ENCODE data around the gene VAV3. TPM values are rescaled to one million over a fixed set of nuclear protein-coding genes. Genes with fewer than 3 reads are reported as not detected.
"Not testable (repeated sequence)": the region's sequence is repeated elsewhere in the genome, so short reads cannot be mapped to it uniquely, and the experiment has no call there.

The VAV3 gene
- total RNA-seq, 1 donor from 2014 or later: 1.9 TPM

- Mint-ChIP-seq H3K4me3 (ENCODE audit: low read depth) (no peak overlapping the region), H3K9me3 (peaks cover 8% of the 10 kb centered on the region), H3K27ac (no peak overlapping the region), H3K27me3 (ENCODE audit: low read depth) (no peaks in the 10 kb centered on the region), H3K36me3 (ENCODE audit: low read depth) (peaks cover 3% of the 10 kb centered on the region), H3K4me1 (ENCODE audit: low read depth) (peaks cover 21% of the 10 kb centered on the region)
- no peak for DNase-seq (ENCODE audit: low spot score)
- intact Hi-C loops (cut with micrococcal nuclease): loop anchor here (5.0 to 10.0 kb wide), 2 partner anchors 111 to 232 kb away; no protein-coding TSS in a partner anchor
These were observed 69.4 kb downstream of the VAV3 start for GRCh38 chr1:107895403-107896191.

DNA sequence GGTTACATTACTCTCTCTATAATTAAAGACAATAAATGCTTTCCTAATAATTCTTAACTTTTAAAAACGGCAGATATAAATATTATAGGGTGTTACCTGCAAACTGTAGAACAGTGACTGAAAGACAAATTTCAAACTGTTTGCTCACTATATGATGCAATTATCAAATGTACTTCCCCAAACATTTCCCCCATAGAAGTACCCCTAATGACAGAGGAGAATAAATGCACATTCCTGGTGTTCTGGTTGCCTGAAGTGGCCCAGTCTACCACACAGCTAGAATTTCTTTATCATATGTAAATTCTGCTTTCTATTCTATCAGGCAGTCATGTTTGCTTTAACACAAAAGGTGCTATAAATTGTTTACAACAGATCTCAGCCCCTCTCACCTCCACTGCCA is 70.4 kb downstream of the VAV3 start:
- peaks cover 8% of the 10 kb centered on the region for H3K9me3 Mint-ChIP-seq
- H3K27me3 Mint-ChIP-seq (ENCODE audit: low read depth): no peaks in the 10 kb centered on the region
- intact Hi-C loops (cut with micrococcal nuclease): loop anchor here (5.0 to 10.0 kb wide), 2 partner anchors 110 to 233 kb away; no protein-coding TSS in a partner anchor
- H3K4me1 Mint-ChIP-seq (ENCODE audit: low read depth): peaks cover 12% of the 10 kb centered on the region
- H3K27ac Mint-ChIP-seq: no peak overlapping the region
- no peak for DNase-seq (ENCODE audit: low spot score)
- peaks cover 3% of the 10 kb centered on the region for H3K36me3 Mint-ChIP-seq (ENCODE audit: low read depth)
- no peak overlapping the region for H3K4me3 Mint-ChIP-seq (ENCODE audit: low read depth)

DNA sequence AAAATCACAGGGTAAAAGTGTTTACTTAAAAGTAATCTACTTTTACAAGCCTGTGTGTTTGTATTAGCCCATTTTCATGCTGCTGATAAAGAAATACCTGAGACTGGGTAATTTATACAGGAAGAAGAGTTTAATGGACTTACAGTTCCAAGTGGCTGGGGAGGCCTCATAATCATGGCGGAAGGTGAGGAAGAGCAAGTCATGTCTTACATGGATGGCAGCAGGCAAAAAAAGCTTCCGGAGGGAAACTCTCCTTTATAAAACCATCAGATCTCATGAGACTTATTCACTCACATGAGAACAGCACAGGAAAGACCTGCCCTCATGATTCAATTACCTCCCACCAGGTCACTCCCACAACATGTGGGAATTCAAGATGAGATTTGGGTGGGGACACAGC is 71.6 kb downstream of the VAV3 start:
- H3K27me3 Mint-ChIP-seq (ENCODE audit: low read depth); H3K9me3 Mint-ChIP-seq; H3K4me1 Mint-ChIP-seq (ENCODE audit: low read depth); DNase-seq (ENCODE audit: low spot score); H3K27ac Mint-ChIP-seq; H3K36me3 Mint-ChIP-seq (ENCODE audit: low read depth); H3K4me3 Mint-ChIP-seq (ENCODE audit: low read depth): not testable (repeated sequence)
- intact Hi-C loops (cut with micrococcal nuclease): loop anchor here (10.0 kb wide), 1 partner anchor 109 kb away; no protein-coding TSS in a partner anchor

GRCh38 chr1:107889524-107889923 is 75.5 kb downstream of the VAV3 start:
- intact Hi-C loops (cut with micrococcal nuclease): no loop called here
- Mint-ChIP-seq H3K27me3 (ENCODE audit: low read depth) (no peaks in the 10 kb centered on the region), H3K4me3 (ENCODE audit: low read depth) (no peak overlapping the region), H3K4me1 (ENCODE audit: low read depth) (no peaks in the 10 kb centered on the region), H3K9me3 (peaks cover 8% of the 10 kb centered on the region), H3K36me3 (ENCODE audit: low read depth) (peaks cover 3% of the 10 kb centered on the region), H3K27ac (no peak overlapping the region)
- DNase-seq (ENCODE audit: low spot score): no peak

- peaks cover 2% of the 10 kb centered on the region for H3K4me1 Mint-ChIP-seq (ENCODE audit: low read depth)
- intact Hi-C loops (cut with micrococcal nuclease): no loop called here
- no peaks in the 10 kb centered on the region for H3K9me3 Mint-ChIP-seq
- no peak overlapping the region for H3K27ac Mint-ChIP-seq
- peaks cover 2% of the 10 kb centered on the region for H3K27me3 Mint-ChIP-seq (ENCODE audit: low read depth)
- no peaks in the 10 kb centered on the region for H3K36me3 Mint-ChIP-seq (ENCODE audit: low read depth)
- H3K4me3 Mint-ChIP-seq (ENCODE audit: low read depth): no peak overlapping the region
- DNase-seq (ENCODE audit: low spot score): no peak
These were observed 81.4 kb downstream of the VAV3 start for GRCh38 chr1:107883562-107883961.

DNA sequence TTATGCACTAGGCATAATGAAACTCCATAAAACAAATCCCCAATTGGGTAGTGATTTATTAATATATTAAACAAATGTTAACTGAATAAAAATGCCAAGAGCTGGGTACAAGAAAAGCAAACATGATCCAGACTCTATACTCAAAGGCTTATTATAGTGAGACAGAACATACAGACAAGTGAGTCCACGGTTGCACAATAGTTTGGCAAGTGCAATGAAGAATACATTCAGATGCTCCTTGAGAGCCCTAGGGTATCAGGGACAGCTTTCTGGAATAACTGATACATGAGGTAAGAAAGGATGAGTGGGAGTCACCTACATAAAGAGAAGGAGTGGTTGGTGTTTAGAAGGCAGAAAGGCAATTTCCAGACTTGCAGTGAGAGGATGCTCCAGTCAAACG is 85.1 kb downstream of the VAV3 start:
- Mint-ChIP-seq H3K9me3 (peaks cover 13% of the 10 kb centered on the region), H3K36me3 (ENCODE audit: low read depth) (peaks cover 14% of the 10 kb centered on the region), H3K27me3 (ENCODE audit: low read depth) (peaks cover 2% of the 10 kb centered on the region), H3K4me3 (ENCODE audit: low read depth) (no peak overlapping the region), H3K27ac (no peak overlapping the region), H3K4me1 (ENCODE audit: low read depth) (peaks cover 4% of the 10 kb centered on the region)
- intact Hi-C loops (cut with micrococcal nuclease): loop anchor here (5.0 kb wide), 1 partner anchor 57 kb away; no protein-coding TSS in a partner anchor
- no peak for DNase-seq (ENCODE audit: low spot score)

- no peak overlapping the region for H3K27ac Mint-ChIP-seq
- DNase-seq (ENCODE audit: low spot score): no peak
- intact Hi-C loops (cut with micrococcal nuclease): loop anchor here (5.0 kb wide), 1 partner anchor 58 kb away; no protein-coding TSS in a partner anchor
- H3K4me3 Mint-ChIP-seq (ENCODE audit: low read depth): no peak overlapping the region
- peaks cover 2% of the 10 kb centered on the region for H3K27me3 Mint-ChIP-seq (ENCODE audit: low read depth)
- peaks cover 4% of the 10 kb centered on the region for H3K4me1 Mint-ChIP-seq (ENCODE audit: low read depth)
- H3K36me3 Mint-ChIP-seq (ENCODE audit: low read depth): peaks cover 14% of the 10 kb centered on the region
- peaks cover 13% of the 10 kb centered on the region for H3K9me3 Mint-ChIP-seq
These were observed 85.6 kb downstream of the VAV3 start for GRCh38 chr1:107879346-107879745.

- no peak overlapping the region for H3K27ac Mint-ChIP-seq
- no peak for DNase-seq (ENCODE audit: low spot score)
- H3K4me3 Mint-ChIP-seq (ENCODE audit: low read depth): no peak overlapping the region
- peaks cover 14% of the 10 kb centered on the region for H3K36me3 Mint-ChIP-seq (ENCODE audit: low read depth)
- H3K9me3 Mint-ChIP-seq: peaks cover 13% of the 10 kb centered on the region
- H3K4me1 Mint-ChIP-seq (ENCODE audit: low read depth): peaks cover 6% of the 10 kb centered on the region
- intact Hi-C loops (cut with micrococcal nuclease): loop anchor here (5.0 kb wide), 1 partner anchor 60 kb away; no protein-coding TSS in a partner anchor
- peaks cover 2% of the 10 kb centered on the region for H3K27me3 Mint-ChIP-seq (ENCODE audit: low read depth)
These were observed 87.2 kb downstream of the VAV3 start for GRCh38 chr1:107877745-107878144.

GRCh38 chr1:107877092-107877491 is 87.9 kb downstream of the VAV3 start:
- Mint-ChIP-seq H3K36me3 (ENCODE audit: low read depth) (peaks cover 14% of the 10 kb centered on the region), H3K27me3 (ENCODE audit: low read depth) (peaks cover 2% of the 10 kb centered on the region), H3K9me3 (peaks cover 13% of the 10 kb centered on the region), H3K4me1 (ENCODE audit: low read depth) (peaks cover 6% of the 10 kb centered on the region), H3K27ac (no peak overlapping the region), H3K4me3 (ENCODE audit: low read depth) (no peak overlapping the region)
- intact Hi-C loops (cut with micrococcal nuclease): loop anchor here (5.0 kb wide), 1 partner anchor 60 kb away; no protein-coding TSS in a partner anchor
- no peak for DNase-seq (ENCODE audit: low spot score)

DNA sequence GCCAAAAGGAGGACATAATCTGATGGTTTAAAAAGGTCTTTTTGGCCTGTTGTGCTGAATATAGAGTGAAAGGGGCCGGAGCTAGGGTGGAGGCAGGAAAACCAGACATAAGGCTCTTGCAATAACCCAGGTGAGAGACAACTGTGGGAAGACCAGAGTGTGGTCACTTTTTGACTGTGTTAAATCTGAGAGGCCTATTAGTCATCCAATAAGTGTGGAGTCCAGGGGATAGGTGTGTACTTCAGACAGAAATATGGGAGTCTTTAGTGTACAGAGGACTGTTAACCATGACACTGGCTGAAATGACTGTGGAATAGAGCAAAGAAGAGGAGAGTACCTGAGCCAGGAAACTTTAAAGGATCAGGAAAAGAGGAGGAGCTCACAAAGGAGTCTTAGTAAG is 89.3 kb downstream of the VAV3 start:
- peaks cover 16% of the 10 kb centered on the region for H3K4me1 Mint-ChIP-seq (ENCODE audit: low read depth)
- intact Hi-C loops (cut with micrococcal nuclease): loop anchor here (5.0 kb wide), 1 partner anchor 62 kb away; no protein-coding TSS in a partner anchor
- peaks cover 13% of the 10 kb centered on the region for H3K9me3 Mint-ChIP-seq
- no peak for DNase-seq (ENCODE audit: low spot score)
- H3K36me3 Mint-ChIP-seq (ENCODE audit: low read depth): peaks cover 14% of the 10 kb centered on the region
- H3K4me3 Mint-ChIP-seq (ENCODE audit: low read depth): no peak overlapping the region
- no peak overlapping the region for H3K27ac Mint-ChIP-seq
- no peaks in the 10 kb centered on the region for H3K27me3 Mint-ChIP-seq (ENCODE audit: low read depth)

DNA sequence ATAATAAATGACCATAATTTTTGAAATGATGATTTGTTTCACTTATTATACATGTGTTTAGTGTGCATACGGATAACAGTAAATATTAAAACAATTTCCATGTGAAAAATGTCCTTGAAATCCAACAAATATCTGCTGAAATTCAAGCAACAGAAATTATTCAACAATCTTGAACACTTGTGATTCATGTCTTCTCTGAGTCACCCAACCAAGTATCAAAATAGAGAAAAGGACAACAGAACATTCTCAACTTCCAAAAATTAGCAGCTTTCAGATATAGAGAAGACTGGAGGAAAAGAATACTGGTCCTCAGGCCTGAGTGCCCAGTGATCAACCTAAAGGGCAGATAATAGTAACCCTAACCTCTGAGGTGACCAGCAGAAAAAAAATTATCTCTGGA is 90.8 kb downstream of the VAV3 start:
- DNase-seq (ENCODE audit: low spot score): no peak
- peaks cover 13% of the 10 kb centered on the region for H3K9me3 Mint-ChIP-seq
- peaks cover 20% of the 10 kb centered on the region for H3K4me1 Mint-ChIP-seq (ENCODE audit: low read depth)
- H3K27me3 Mint-ChIP-seq (ENCODE audit: low read depth): no peaks in the 10 kb centered on the region
- H3K4me3 Mint-ChIP-seq (ENCODE audit: low read depth): no peak overlapping the region
- intact Hi-C loops (cut with micrococcal nuclease): no loop called here
- peaks cover 19% of the 10 kb centered on the region for H3K36me3 Mint-ChIP-seq (ENCODE audit: low read depth)
- H3K27ac Mint-ChIP-seq: no peak overlapping the region

- no peak for DNase-seq (ENCODE audit: low spot score)
- H3K27me3 Mint-ChIP-seq (ENCODE audit: low read depth): no peaks in the 10 kb centered on the region
- H3K36me3 Mint-ChIP-seq (ENCODE audit: low read depth): peaks cover 14% of the 10 kb centered on the region
- peak overlapping the region; percentile 18 for H3K27ac Mint-ChIP-seq
- no peak overlapping the region for H3K4me3 Mint-ChIP-seq (ENCODE audit: low read depth)
- H3K4me1 Mint-ChIP-seq (ENCODE audit: low read depth): peaks cover 19% of the 10 kb centered on the region
- intact Hi-C loops (cut with micrococcal nuclease): no loop called here
- peaks cover 6% of the 10 kb centered on the region for H3K9me3 Mint-ChIP-seq
These were observed 93.1 kb downstream of the VAV3 start for GRCh38 chr1:107871687-107872395.

- Mint-ChIP-seq H3K4me3 (ENCODE audit: low read depth) (no peak overlapping the region), H3K9me3 (peaks cover 4% of the 10 kb centered on the region), H3K36me3 (ENCODE audit: low read depth) (peaks cover 12% of the 10 kb centered on the region), H3K27ac (peak overlapping the region; percentile 18), H3K27me3 (ENCODE audit: low read depth) (no peaks in the 10 kb centered on the region), H3K4me1 (ENCODE audit: low read depth) (peaks cover 18% of the 10 kb centered on the region)
- intact Hi-C loops (cut with micrococcal nuclease): no loop called here
- DNase-seq (ENCODE audit: low spot score): no peak
These were observed 93.7 kb downstream of the VAV3 start for GRCh38 chr1:107871259-107871658.

All from activated T-helper 2 cell treated with anti-CD3 and anti-CD28 coated beads, Interferon-gamma antibody, Interleukin-2, Interleukin-4, amounts not matched to agents 10 μg/mL and 5 μg/mL and 100 μg/mL, durations not matched to agents 14 hours and 24 hours and 36 hours (primary cell).